ENCODE results near the gene CALU. TPM values are rescaled to one million over a fixed set of nuclear protein-coding genes. Genes with fewer than 3 reads are reported as not detected.

The CALU gene
- total and polyA plus RNA-seq, 10 donors = 7.9 to 98.8 (median 58.9) TPM

DNA sequence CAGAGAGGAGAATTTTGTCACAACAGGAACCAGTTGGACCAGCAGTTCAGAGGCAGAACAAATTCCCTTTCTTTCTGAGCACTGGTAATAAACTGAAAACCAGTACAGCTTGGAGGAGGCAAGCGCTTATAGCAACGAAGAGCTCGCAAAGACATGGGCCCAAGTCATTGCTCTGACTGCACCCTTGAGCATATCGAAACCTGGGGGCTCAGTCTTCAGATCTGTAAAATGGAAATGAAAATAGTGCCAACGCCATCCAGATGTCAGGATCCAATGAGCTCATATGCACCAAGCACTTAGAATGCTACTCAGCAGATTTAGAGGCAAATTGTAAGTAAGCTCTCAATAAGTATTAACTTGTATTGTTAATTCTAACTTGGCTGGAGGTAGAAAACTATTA is 14.4 kb upstream of the CALU start:
- no peaks in the 10 kb centered on the region for H3K9me3 ChIP-seq
- H3K27me3 ChIP-seq (replicated peaks in 1 of 7) = peaks cover 0 to 3% (median 0%) of the 10 kb centered on the region in 7 donors
- TF ChIP-seq POLR2AphosphoS5 (IDR thresholded peaks at IDR 0.05) = no peak
- 83 to 96% (median 95%) methylated on average over 5 of the region's 5 CpGs for WGBS, 5 donors
- no peaks in the 10 kb centered on the region for H3K36me3 ChIP-seq
- intact Hi-C loops (cut with DNase I; ENCODE audit: low total_unique reads) = no loop called here
- no peaks in the 10 kb centered on the region for H3K4me1 ChIP-seq
- no peak overlapping the region for H3K4me3 ChIP-seq
- no peak overlapping the region for H3K27ac ChIP-seq
- DNase-seq = no peak

GRCh38 chr7:128725531-128725930 is 13.6 kb upstream of the CALU start:
- TF ChIP-seq POLR2AphosphoS5 (IDR thresholded peaks at IDR 0.05) = no peak
- no peak for TF ChIP-seq POLR2A (IDR thresholded peaks at IDR 0.05)
- TF ChIP-seq, protein P1, sequence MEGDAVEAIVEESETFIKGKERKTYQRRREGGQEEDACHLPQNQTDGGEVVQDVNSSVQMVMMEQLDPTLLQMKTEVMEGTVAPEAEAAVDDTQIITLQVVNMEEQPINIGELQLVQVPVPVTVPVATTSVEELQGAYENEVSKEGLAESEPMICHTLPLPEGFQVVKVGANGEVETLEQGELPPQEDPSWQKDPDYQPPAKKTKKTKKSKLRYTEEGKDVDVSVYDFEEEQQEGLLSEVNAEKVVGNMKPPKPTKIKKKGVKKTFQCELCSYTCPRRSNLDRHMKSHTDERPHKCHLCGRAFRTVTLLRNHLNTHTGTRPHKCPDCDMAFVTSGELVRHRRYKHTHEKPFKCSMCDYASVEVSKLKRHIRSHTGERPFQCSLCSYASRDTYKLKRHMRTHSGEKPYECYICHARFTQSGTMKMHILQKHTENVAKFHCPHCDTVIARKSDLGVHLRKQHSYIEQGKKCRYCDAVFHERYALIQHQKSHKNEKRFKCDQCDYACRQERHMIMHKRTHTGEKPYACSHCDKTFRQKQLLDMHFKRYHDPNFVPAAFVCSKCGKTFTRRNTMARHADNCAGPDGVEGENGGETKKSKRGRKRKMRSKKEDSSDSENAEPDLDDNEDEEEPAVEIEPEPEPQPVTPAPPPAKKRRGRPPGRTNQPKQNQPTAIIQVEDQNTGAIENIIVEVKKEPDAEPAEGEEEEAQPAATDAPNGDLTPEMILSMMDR (IDR thresholded peaks at IDR 0.05 in 8 of 11, conservative IDR thresholded peaks at IDR 0.05 in 3 of 11) = no peak
- H3K27ac ChIP-seq = no peak overlapping the region
- DNase-seq = no peak
- H3K9me3 ChIP-seq = no peaks in the 10 kb centered on the region
- intact Hi-C loops (cut with DNase I; ENCODE audit: low total_unique reads) = no loop called here
- peaks cover 0 to 3% (median 0%) of the 10 kb centered on the region in 7 donors for H3K27me3 ChIP-seq (replicated peaks in 1 of 7)
- no peaks in the 10 kb centered on the region for H3K36me3 ChIP-seq
- H3K4me1 ChIP-seq = no peaks in the 10 kb centered on the region
- WGBS, 5 donors = 86 to 94% (median 91%) methylated on average over 2 of the region's 2 CpGs
- H3K4me3 ChIP-seq = no peak overlapping the region

- DNase-seq = no peak
- WGBS, 5 donors = 76 to 84% (median 78%) methylated on average over 8 of the region's 8 CpGs
- Histone ChIP-seq H3K9me3 (no peaks in the 10 kb centered on the region), H3K4me1 (no peaks in the 10 kb centered on the region), H3K27ac (no peak overlapping the region), H3K27me3 (replicated peaks in 1 of 7) (peaks cover 0 to 3% (median 0%) of the 10 kb centered on the region in 7 donors), H3K4me3 (no peak overlapping the region), H3K36me3 (no peaks in the 10 kb centered on the region)
- TF ChIP-seq POLR2A (IDR thresholded peaks at IDR 0.05) (no peak), POLR2AphosphoS5 (IDR thresholded peaks at IDR 0.05) (no peak)
- TF ChIP-seq, protein P1 (IDR thresholded peaks at IDR 0.05 in 8 of 11, conservative IDR thresholded peaks at IDR 0.05 in 3 of 11) = no peak
- intact Hi-C loops (cut with DNase I; ENCODE audit: low total_unique reads) = no loop called here
These were observed 13.0 kb upstream of the CALU start for GRCh38 chr7:128726059-128726736.

GRCh38 chr7:128726737-128727072 is 12.5 kb upstream of the CALU start:
- Histone ChIP-seq H3K4me1 (no peaks in the 10 kb centered on the region), H3K36me3 (no peaks in the 10 kb centered on the region), H3K4me3 (no peak overlapping the region), H3K27ac (no peak overlapping the region), H3K27me3 (replicated peaks in 1 of 7) (peaks cover 0 to 3% (median 0%) of the 10 kb centered on the region in 7 donors), H3K9me3 (no peaks in the 10 kb centered on the region)
- intact Hi-C loops (cut with DNase I; ENCODE audit: low total_unique reads) = no loop called here
- TF ChIP-seq, protein P1 (IDR thresholded peaks at IDR 0.05 in 8 of 11, conservative IDR thresholded peaks at IDR 0.05 in 3 of 11) = no peak
- TF ChIP-seq POLR2A (IDR thresholded peaks at IDR 0.05) = no peak
- TF ChIP-seq POLR2AphosphoS5 (IDR thresholded peaks at IDR 0.05) = no peak
- DNase-seq = no peak
- WGBS, 5 donors = 38 to 64% (median 50%) methylated on average over 1 of the region's 1 CpG

All from spleen (tissue), 11 donors.